Caco-2 (cell line): Measurements from ENCODE around the gene LCLAT1. TPM values are rescaled to one million over a fixed set of nuclear protein-coding genes. Genes with fewer than 3 reads are reported as not detected.

Source experiments
- BruUV-seq: library from RNA; stranded (reverse); fragments of 400-500 nt; replicated peaks from 2 replicates; lab custom pipeline; 2021; lab: Mats Ljungman, UMichigan
- CTCF ChIA-PET: fragments of 300-600 bp; sonication (Branson Sonifier 250); formaldehyde crosslinking; loops from one replicate; lab custom pipeline; 2022; ENCODE audit warnings: antibody characterized with exemption; lab: Charles Lee
- POLR2A ChIA-PET: fragments of 300-600 bp; sonication (Branson Sonifier 250); formaldehyde crosslinking; loops from one replicate; lab custom pipeline; 2022; ENCODE audit warnings: antibody characterized with exemption; lab: Charles Lee
- DNase-seq, 2 experiments: peaks; one replicate each; pipeline versions ENCODE4 v3.0.0 to v3.0.0-alpha.2; 2020 to 2022
- H3K27me3 ChIP-seq: replicated peaks from 2 replicates; pipeline ENCODE4 v1.6.0; 2011; ENCODE audit warnings: low read length; ENCODE audit not compliant: control insufficient read depth, insufficient read depth
- H3K36me3 ChIP-seq: 2 replicates; pipeline ENCODE4 v1.5.1; 2011; ENCODE audit warnings: low read length; ENCODE audit not compliant: control insufficient read depth, insufficient read depth
- H3K4me1 ChIP-seq: fragments of 250-450 bp; sonication (Bioruptor Pico); 2 replicates; pipeline ENCODE4 v1.5.1; 2020; ENCODE audit warnings: mild to moderate bottlenecking
- H3K4me3 ChIP-seq: 2 replicates; pipeline ENCODE4 v1.5.1; 2011; ENCODE audit warnings: low read depth, mild to moderate bottlenecking, control low read depth, low read length
- H3K9me3 ChIP-seq: fragments of 250-450 bp; sonication (Bioruptor Pico); 2 replicates; pipeline ENCODE4 v1.5.1; 2020; ENCODE audit warnings: mild to moderate bottlenecking, moderate library complexity
- H3K27ac Mint-ChIP-seq: one replicate; pipeline ENCODE4 v1.8.0; 2022; ENCODE audit warnings: mixed read lengths; ENCODE audit not compliant: unreplicated experiment
- H3K27me3 Mint-ChIP-seq: one replicate; pipeline ENCODE4 v1.8.0; 2022; ENCODE audit warnings: mixed read lengths; ENCODE audit not compliant: insufficient read depth, unreplicated experiment
- H3K36me3 Mint-ChIP-seq: one replicate; pipeline ENCODE4 v1.8.0; 2022; ENCODE audit warnings: mild to moderate bottlenecking, mixed read lengths; ENCODE audit not compliant: insufficient read depth, unreplicated experiment
- H3K4me1 Mint-ChIP-seq: one replicate; pipeline ENCODE4 v1.8.0; 2022; ENCODE audit warnings: low read depth, mixed read lengths; ENCODE audit not compliant: unreplicated experiment
- H3K4me3 Mint-ChIP-seq: one replicate; pipeline ENCODE4 v1.8.0; 2022; ENCODE audit warnings: mild to moderate bottlenecking, moderate library complexity, mixed read lengths; ENCODE audit not compliant: unreplicated experiment
- H3K9me3 Mint-ChIP-seq: one replicate; pipeline ENCODE4 v1.8.0; 2022; ENCODE audit warnings: mixed read lengths; ENCODE audit not compliant: unreplicated experiment
- CTCF ChIP-seq, 2 experiments: fragments of 200-600 bp in 1 of 2; IDR thresholded peaks; 1 replicate in 1 of 2; 2 replicates in 1 of 2; pipeline versions ENCODE4 v1.5.1 to v1.8.0; 2011 to 2022; ENCODE audit warnings: antibody characterized with exemption in 1 of 2, control low read depth in 1 of 2, inconsistent platforms in 1 of 2, low read depth in 1 of 2, low read length in 1 of 2, mild to moderate bottlenecking in 1 of 2, moderate library complexity in 1 of 2; ENCODE audit not compliant: insufficient read depth in 1 of 2, severe bottlenecking in 1 of 2, unreplicated experiment in 1 of 2
- intact Hi-C: fragments of 100-400 bp; cut with micrococcal nuclease; formaldehyde crosslinking; loops from one replicate; pipeline ENCODE4 v1.10.0; 2022; ENCODE audit not compliant: unreplicated experiment
- total RNA-seq: library from RNA; stranded (reverse); gene quantifications from 2 replicates; pipeline ENCODE4 v1.2.3, GENCODE V29; 2022

Gene LCLAT1
- total RNA-seq, 1 experiment from 2014 or later = 52.2 TPM

DNA sequence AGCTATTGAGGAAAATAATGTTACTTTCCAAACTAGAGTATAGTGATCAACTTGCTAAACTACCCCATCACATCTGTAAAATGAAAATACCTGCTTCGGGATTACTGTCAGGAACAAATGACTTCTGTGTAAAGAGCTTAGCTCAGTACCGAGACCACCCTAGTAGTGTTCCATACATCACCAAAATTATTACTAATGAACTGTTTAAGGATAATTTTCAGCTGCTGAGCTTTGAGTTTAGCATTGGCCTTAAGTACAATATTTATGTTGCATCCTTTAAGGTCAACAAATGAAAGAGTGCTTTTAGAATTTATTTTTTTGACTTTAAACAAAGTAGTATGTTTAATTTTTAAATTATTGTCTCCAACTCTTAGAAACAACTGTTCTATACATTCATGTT lies 144.1 kb downstream of the LCLAT1 start:
- H3K4me3 Mint-ChIP-seq = no peak overlapping the region
- H3K4me3 ChIP-seq = no peak overlapping the region
- BruUV-seq = no TSS peak
- no peaks in the 10 kb centered on the region for H3K36me3 ChIP-seq
- H3K27me3 ChIP-seq = no peaks in the 10 kb centered on the region
- H3K9me3 Mint-ChIP-seq = no peaks in the 10 kb centered on the region
- ChIA-PET CTCF (interaction anchor here (2.2 kb wide), 1 partner anchor 120 kb away, joined by 4 read pairs; no protein-coding TSS in a partner anchor), POLR2A (no interaction called here)
- H3K27ac Mint-ChIP-seq = no peak overlapping the region
- peaks cover 6% of the 10 kb centered on the region for H3K36me3 Mint-ChIP-seq
- H3K4me1 ChIP-seq = no peaks in the 10 kb centered on the region
- no peaks in the 10 kb centered on the region for H3K9me3 ChIP-seq
- H3K4me1 Mint-ChIP-seq = no peaks in the 10 kb centered on the region
- no peak for DNase-seq
- H3K27me3 Mint-ChIP-seq = no peaks in the 10 kb centered on the region
- intact Hi-C loops = no loop called here
- TF ChIP-seq CTCF (IDR thresholded peaks at IDR 0.05; ENCODE audit: insufficient read depth in 1 of 2, low read depth in 1 of 2, low read length in 1 of 2, severe bottlenecking in 1 of 2, unreplicated experiment in 1 of 2) = no peak

GRCh38 chr2:30601375-30601774 lies 154.3 kb downstream of the LCLAT1 start:
- Mint-ChIP-seq H3K4me3 (no peak overlapping the region), H3K27ac (no peak overlapping the region), H3K4me1 (peaks cover 16% of the 10 kb centered on the region), H3K36me3 (peaks cover 5% of the 10 kb centered on the region), H3K9me3 (peaks cover 28% of the 10 kb centered on the region), H3K27me3 (no peaks in the 10 kb centered on the region)
- no peak for TF ChIP-seq CTCF (IDR thresholded peaks at IDR 0.05; ENCODE audit: insufficient read depth in 1 of 2, low read depth in 1 of 2, low read length in 1 of 2, severe bottlenecking in 1 of 2, unreplicated experiment in 1 of 2)
- intact Hi-C loops = no loop called here
- Histone ChIP-seq H3K4me1 (no peaks in the 10 kb centered on the region), H3K27me3 (no peaks in the 10 kb centered on the region), H3K9me3 (no peaks in the 10 kb centered on the region), H3K4me3 (no peak overlapping the region), H3K36me3 (no peaks in the 10 kb centered on the region; the same call in 1 of the 2 replicates)
- DNase-seq = no peak
- ChIA-PET POLR2A (no interaction called here), CTCF (interaction anchor here (0.6 to 1.0 kb wide), 2 partner anchors 85 to 110 kb away, joined by 3 to 6 read pairs; no protein-coding TSS in a partner anchor)
- no TSS peak for BruUV-seq

DNA sequence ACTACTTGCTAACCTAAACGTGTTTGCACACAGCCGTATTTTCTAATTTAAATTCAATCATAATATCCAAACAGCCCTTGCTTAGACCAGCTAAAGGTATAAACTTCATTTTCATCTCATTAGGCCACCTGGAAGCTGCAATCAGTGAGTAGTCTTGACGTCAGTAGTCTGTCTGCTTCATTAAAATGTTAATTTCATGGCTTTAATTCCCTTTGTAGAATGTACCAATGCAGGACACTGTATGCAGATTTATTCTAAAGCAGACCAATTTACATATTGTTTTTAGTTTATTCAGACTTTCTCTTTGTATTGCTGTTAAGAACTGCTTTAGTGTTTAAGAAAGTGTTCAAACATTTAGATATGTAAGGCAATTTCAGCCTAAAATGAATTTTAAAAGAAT lies 158.2 kb downstream of the LCLAT1 start:
- peaks cover 11% of the 10 kb centered on the region for H3K36me3 Mint-ChIP-seq
- H3K27me3 Mint-ChIP-seq = no peaks in the 10 kb centered on the region
- Histone ChIP-seq H3K36me3 (no peaks in the 10 kb centered on the region), H3K9me3 (no peaks in the 10 kb centered on the region), H3K27me3 (no peaks in the 10 kb centered on the region), H3K4me1 (no peaks in the 10 kb centered on the region), H3K4me3 (no peak overlapping the region)
- POLR2A ChIA-PET = no interaction called here
- no peak for TF ChIP-seq CTCF (IDR thresholded peaks at IDR 0.05; ENCODE audit: insufficient read depth in 1 of 2, low read depth in 1 of 2, low read length in 1 of 2, severe bottlenecking in 1 of 2, unreplicated experiment in 1 of 2)
- H3K4me1 Mint-ChIP-seq = peaks cover 16% of the 10 kb centered on the region
- intact Hi-C loops = no loop called here
- BruUV-seq = no TSS peak
- no peak overlapping the region for H3K4me3 Mint-ChIP-seq
- no peak overlapping the region for H3K27ac Mint-ChIP-seq
- CTCF ChIA-PET = interaction anchor here (0.6 kb wide), 1 partner anchor 17 kb away, joined by 5 read pairs; no protein-coding TSS in a partner anchor
- no peak for DNase-seq
- peaks cover 13% of the 10 kb centered on the region for H3K9me3 Mint-ChIP-seq
